ENCODE results near the gene BORCS8.

DNA sequence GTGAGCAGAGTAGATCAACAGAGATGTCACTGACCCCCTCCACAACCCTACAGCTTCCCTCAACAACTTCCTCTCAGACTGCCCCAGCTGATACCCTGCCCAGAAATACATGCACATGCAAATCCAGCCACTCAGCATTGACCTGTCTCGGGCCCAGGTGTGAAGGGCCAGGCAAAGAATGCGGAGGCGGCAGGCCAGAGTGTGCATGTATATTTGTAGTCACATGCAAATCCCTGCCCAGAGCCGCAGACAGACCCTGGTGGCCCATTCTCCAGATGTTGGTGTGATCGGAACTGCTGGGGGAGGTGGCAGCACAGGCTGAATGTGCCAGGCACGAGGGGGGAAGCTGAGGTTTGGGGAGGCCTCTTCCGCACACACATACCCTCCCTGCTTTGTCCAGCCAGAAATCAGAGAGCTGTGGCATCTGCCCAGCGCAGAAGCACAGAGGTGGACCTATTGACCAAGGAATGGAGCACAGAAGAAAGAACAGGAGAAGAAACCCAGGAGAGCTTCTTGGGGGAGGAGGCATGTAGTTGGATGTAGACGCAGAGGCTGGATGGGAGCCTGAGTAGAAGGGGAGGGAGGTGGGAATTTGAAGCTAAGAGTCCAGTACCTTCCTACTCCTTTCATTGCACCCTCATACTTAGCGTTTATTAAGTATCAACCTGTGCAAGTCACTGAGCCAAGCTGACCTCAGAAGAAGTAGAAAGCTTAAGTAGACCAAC is 36.3 kb downstream of the BORCS8 start:
- TF ChIP-seq CTCF (IDR thresholded peaks at IDR 0.05) (no peak), EP300 (IDR thresholded peaks at IDR 0.05) (no peak)

Data from ovary (tissue), 3 donors.